D721Med (cell line): ENCODE results near the gene NRXN3.

Experiments used
- DNase-seq: peaks from one replicate; pipeline ENCODE4 v3.0.0; 2011; ENCODE audit warnings: low spot score; ENCODE audit not compliant: insufficient read length
- FAIRE-seq: peaks from 2 replicates; lab custom pipeline; 2011; peaks lifted over from hg19 to GRCh38; lab: Jason Lieb, UNC
- TF ChIP-seq, protein P1 (sequence below): IDR thresholded peaks from 2 replicates; pipeline ENCODE4 v1.5.1; 2012; ENCODE audit warnings: mild to moderate bottlenecking, control low read depth; ENCODE audit not compliant: insufficient read depth; ENCODE audit errors: missing control alignments

Gene NRXN3

DNA sequence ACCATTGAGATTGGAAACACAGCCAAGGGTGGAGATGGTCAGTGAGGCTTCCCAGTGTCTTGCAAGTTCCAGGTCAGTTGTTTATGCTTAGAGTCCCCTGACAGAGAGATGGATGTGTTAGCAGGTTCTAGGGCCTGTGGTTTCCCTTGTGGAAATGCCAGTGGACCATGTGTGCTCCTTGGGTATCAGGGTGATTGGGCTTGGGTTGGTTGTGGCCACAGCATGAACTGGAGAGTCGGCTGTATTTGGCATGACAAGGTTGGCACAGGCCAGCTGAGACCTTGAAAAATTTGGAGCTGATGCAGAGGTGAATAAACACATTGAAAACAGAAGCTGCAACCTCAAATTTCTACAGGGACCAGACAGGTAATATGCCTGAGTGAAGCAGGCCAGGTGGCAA, 1373.2 kb downstream of the NRXN3 start:
- no peak for FAIRE-seq
- TF ChIP-seq, protein P1, sequence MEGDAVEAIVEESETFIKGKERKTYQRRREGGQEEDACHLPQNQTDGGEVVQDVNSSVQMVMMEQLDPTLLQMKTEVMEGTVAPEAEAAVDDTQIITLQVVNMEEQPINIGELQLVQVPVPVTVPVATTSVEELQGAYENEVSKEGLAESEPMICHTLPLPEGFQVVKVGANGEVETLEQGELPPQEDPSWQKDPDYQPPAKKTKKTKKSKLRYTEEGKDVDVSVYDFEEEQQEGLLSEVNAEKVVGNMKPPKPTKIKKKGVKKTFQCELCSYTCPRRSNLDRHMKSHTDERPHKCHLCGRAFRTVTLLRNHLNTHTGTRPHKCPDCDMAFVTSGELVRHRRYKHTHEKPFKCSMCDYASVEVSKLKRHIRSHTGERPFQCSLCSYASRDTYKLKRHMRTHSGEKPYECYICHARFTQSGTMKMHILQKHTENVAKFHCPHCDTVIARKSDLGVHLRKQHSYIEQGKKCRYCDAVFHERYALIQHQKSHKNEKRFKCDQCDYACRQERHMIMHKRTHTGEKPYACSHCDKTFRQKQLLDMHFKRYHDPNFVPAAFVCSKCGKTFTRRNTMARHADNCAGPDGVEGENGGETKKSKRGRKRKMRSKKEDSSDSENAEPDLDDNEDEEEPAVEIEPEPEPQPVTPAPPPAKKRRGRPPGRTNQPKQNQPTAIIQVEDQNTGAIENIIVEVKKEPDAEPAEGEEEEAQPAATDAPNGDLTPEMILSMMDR = no peak

DNA sequence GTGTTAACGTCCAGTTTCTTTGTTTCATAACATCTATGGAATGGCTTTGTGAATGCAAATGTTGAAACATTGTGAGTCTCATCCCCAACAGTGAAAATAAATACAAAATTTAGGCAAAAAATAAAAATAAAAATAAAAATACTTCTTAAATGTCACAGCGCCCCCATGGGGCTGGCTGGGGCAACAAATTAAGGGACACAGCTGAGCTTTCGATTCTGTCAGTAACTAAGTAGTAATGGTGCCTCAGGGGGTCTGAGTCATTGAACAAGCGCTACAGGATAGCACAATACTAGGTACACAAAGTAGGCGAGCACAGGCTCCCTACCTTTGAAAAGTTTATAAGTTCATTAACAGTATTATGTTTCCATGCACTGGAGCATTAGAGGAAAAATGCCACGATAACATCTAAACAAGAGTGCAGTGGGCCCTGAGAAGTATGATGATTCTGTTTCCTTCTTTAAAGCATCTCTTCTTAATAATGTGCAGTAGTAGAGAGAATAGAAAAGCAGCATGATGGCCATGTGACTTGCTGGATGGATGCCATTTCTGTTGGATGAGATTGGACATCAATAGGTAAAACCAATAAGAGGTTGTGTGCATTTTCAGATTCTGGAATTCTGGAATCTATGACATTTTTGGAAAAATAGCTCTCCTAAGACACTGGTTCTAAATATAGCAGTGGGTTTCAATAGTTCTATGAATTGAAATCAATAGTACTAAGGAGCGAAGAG, 1374.0 kb downstream of the NRXN3 start:
- FAIRE-seq (no peak), DNase-seq (no peak)
- TF ChIP-seq, protein P1 = peak; percentile 16

More for the DNA sequence above, 1373.2 kb downstream of the NRXN3 start:
- DNase-seq = no peak

DNA sequence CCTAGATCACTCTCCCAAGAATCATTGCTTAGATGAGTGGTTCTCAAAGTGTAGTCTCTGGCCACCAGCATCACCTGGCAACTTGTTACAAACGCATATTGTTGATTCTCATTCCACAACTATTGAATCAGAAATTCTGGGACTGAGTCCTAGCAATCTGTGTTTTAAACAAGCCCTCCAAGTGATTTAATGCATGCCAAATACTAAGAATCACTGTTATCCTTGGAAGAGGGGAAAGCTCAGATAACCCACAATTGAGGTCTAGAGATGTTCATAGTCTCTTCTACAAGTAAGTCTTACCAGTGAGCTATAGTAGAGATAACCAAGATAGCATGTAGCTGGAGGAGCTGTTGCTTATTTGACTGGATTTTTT, 1374.5 kb downstream of the NRXN3 start:
- DNase-seq = no peak
- TF ChIP-seq, protein P1 = no peak
- no peak for FAIRE-seq

DNA sequence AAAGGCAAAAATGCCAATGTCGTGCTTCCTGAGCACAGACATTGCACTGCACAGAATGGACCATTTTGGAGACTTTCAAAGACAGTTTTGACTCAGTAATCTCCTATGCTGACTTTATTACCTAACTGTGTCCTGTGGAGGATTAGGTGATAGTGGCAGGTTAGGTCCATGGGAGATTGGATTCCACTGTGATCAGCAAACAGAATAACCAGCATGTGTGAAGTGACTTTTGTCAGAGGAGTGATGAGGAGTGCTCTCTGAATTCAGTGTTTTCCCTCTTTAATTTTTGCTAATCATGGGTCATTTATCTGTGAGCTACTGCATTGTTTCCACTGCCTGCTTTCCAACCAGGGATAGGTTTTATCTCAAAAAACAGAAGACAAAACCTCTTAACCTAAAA, 1378.7 kb downstream of the NRXN3 start:
- no peak for FAIRE-seq
- no peak for DNase-seq

DNA sequence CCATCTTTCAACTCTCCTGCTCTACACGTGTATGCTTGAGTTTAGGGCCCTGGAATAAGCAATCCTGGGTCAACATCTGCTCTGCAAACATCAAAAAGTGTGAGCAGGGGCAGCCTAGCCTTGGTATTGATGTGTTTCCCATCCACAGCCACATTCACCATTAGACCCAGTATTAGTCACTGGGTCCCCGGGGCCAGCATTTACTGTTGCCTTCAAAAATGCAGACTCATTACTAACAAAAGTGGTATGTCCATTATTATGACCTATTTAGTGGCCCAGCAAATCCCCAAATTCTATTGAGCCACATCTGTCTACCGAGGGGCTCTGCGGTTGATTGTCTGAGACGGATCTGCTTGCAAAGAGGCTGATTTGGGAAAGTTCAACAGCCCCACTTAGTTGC, 1379.3 kb downstream of the NRXN3 start:
- no peak for FAIRE-seq
- TF ChIP-seq, protein P1 = no peak
- DNase-seq = no peak

More for the DNA sequence above, 1378.7 kb downstream of the NRXN3 start:
- TF ChIP-seq, protein P1 = no peak

DNA sequence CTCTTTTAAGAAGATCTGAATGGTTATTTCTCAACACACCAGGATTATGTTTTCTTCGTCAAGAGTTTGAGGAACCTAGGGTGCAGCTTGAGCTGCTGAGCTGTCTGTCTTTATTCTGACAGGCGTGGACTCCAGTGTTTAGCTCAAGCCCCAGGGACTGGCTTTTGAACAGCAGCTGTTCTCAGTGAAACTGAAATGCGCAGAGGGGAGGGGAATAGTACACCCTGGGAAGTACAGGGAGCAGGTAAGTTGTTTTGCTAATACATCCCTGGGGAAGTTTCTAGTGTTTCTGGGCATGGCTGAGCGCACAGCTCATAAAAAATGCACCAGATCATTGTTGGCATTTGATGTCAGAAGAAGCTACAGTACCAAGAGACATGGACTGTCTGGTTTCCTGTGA, 1381.3 kb downstream of the NRXN3 start:
- FAIRE-seq (no peak), DNase-seq (no peak)
- TF ChIP-seq, protein P1 = no peak

DNA sequence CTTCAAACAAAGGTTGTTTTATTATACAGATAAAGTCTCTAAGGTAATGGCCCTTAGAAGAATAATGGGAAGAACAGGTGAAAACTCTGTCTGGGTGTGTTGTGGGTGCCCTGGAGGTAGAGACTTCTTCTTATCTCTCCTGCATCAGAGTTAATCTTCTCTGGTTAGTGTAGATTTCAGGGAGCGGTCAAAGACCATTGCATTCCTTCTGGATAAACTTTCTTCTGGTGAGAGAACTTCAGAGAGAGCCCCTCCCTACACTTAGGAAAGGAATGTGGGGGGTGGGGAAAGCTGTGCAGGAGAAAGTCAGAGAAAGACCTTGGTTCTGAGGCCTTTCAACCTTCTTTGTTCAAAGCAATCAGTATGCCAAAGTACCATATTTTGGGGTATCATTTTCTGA, 1382.6 kb downstream of the NRXN3 start:
- no peak for DNase-seq
- no peak for FAIRE-seq
- TF ChIP-seq, protein P1 = no peak
